HG03066 (cell line): Measurements from ENCODE around the gene TNIK.

Experiments
- ATAC-seq: cut with Tn5 transposase; IDR thresholded peaks from one replicate; pipeline ENCODE4 v1.9.1; 2021; ENCODE audit warnings: low read depth; ENCODE audit not compliant: unreplicated experiment

TNIK gene

GRCh38 chr3:171157980-171158379, 302.2 kb downstream of the TNIK start:
- no peak for ATAC-seq

GRCh38 chr3:171157286-171157685, 302.9 kb downstream of the TNIK start:
- ATAC-seq: no peak

- ATAC-seq: no peak
Measured at GRCh38 chr3:171156401-171157010, 303.7 kb downstream of the TNIK start.

- ATAC-seq: no peak
Measured at GRCh38 chr3:171155122-171155700, 305.0 kb downstream of the TNIK start.

- no peak for ATAC-seq
Measured at GRCh38 chr3:171150945-171151344, 309.3 kb downstream of the TNIK start.

- no peak for ATAC-seq
Measured at GRCh38 chr3:171149526-171150116, 310.6 kb downstream of the TNIK start.

- ATAC-seq: no peak
Measured at GRCh38 chr3:171145798-171146197, 314.4 kb downstream of the TNIK start.

- ATAC-seq: no peak
Measured at GRCh38 chr3:171142985-171143384, 317.2 kb downstream of the TNIK start.

- ATAC-seq: no peak
Measured at GRCh38 chr3:171140246-171140645, 320.0 kb downstream of the TNIK start.

- ATAC-seq: no peak
Measured at GRCh38 chr3:171138027-171138426, 322.2 kb downstream of the TNIK start.

- ATAC-seq: no peak
Measured at GRCh38 chr3:171135549-171135948, 324.7 kb downstream of the TNIK start.

- ATAC-seq: no peak
Measured at GRCh38 chr3:171133796-171134569, 326.2 kb downstream of the TNIK start.

- no peak for ATAC-seq
Measured at GRCh38 chr3:171133337-171133736, 326.9 kb downstream of the TNIK start.

- ATAC-seq: no peak
Measured at GRCh38 chr3:171132873-171133272, 327.3 kb downstream of the TNIK start.

- no peak for ATAC-seq
Measured at GRCh38 chr3:171129827-171130226, 330.4 kb downstream of the TNIK start.

- ATAC-seq: no peak
Measured at GRCh38 chr3:171127611-171128010, 332.6 kb downstream of the TNIK start.

GRCh38 chr3:171126478-171127209, 333.6 kb downstream of the TNIK start:
- ATAC-seq: no peak

- ATAC-seq: no peak
Measured at GRCh38 chr3:171125010-171125409, 335.2 kb downstream of the TNIK start.

GRCh38 chr3:171123915-171124314, 336.3 kb downstream of the TNIK start:
- ATAC-seq: no peak

- no peak for ATAC-seq
Measured at GRCh38 chr3:171122861-171123260, 337.3 kb downstream of the TNIK start.

- ATAC-seq: no peak
Measured at GRCh38 chr3:171122240-171122639, 338.0 kb downstream of the TNIK start.
